ENCODE data around the gene MCCC2. TPM values are rescaled to one million over a fixed set of nuclear protein-coding genes. Genes with fewer than 3 reads are reported as not detected.

Gene MCCC2
- total RNA-seq, 1 experiment from 2014 or later = 47.2 TPM

GRCh38 chr5:71684309-71684708 is 97.2 kb downstream of the MCCC2 start:
- RAD21 ChIA-PET (ENCODE audit: low non-redundant PET in 1 of 2, low total read pairs in 2 of 2, uncharacterized antibody in 2 of 2, unreplicated experiment in 2 of 2) = no interaction called here

More at GRCh38 chr5:71684309-71684708, 97.2 kb downstream of the MCCC2 start:
- ATAC-seq = no peak
- TF ChIP-seq CTCF (IDR thresholded peaks at IDR 0.05 in 2 of 3, conservative IDR thresholded peaks at IDR 0.05 in 1 of 3; ENCODE audit: borderline replicate concordance in 1 of 3, insufficient read depth in 1 of 3, low read depth in 2 of 3, low read length in 2 of 3) (no peak), ELF1 (IDR thresholded peaks at IDR 0.05; ENCODE audit: borderline replicate concordance, low read depth) (no peak), SP1 (IDR thresholded peaks at IDR 0.05; ENCODE audit: low read depth) (no peak), TCF7L2 (IDR thresholded peaks at IDR 0.05; ENCODE audit: borderline replicate concordance, extremely low read depth, insufficient read depth, insufficient read length) (no peak), EZH2phosphoT487 (IDR thresholded peaks at IDR 0.05; ENCODE audit: borderline replicate concordance) (no peak), RAD21 (IDR thresholded peaks at IDR 0.05; ENCODE audit: low read depth) (no peak), CEBPB (IDR thresholded peaks at IDR 0.05; ENCODE audit: low read depth) (no peak), ZFX (IDR thresholded peaks at IDR 0.05) (no peak), CBX3 (IDR thresholded peaks at IDR 0.05; ENCODE audit: low read depth) (no peak), YY1 (IDR thresholded peaks at IDR 0.05; ENCODE audit: extremely low read depth, insufficient replicate concordance, low read depth, low read length) (no peak)
- intact Hi-C loops (cut with micrococcal nuclease) = no loop called here
- Histone ChIP-seq H3K79me2 (ENCODE audit: insufficient read depth, low read length) (no peaks in the 10 kb centered on the region), H3K36me3 (ENCODE audit: control insufficient read depth in 1 of 2, insufficient read depth in 2 of 2, low read length in 2 of 2) (no peaks in the 10 kb centered on the region), H2AFZ (ENCODE audit: low read depth, low read length, poor library complexity, severe bottlenecking) (no peak overlapping the region), H4K20me1 (ENCODE audit: insufficient read depth) (no peaks in the 10 kb centered on the region), H3K9me3 (ENCODE audit: control insufficient read depth in 1 of 2, insufficient read depth in 1 of 2, low read depth in 1 of 2, low read length in 2 of 2) (no peaks in the 10 kb centered on the region), H3K9ac (ENCODE audit: low read length) (no peak overlapping the region), H3K4me3 (replicated peaks in 1 of 2; ENCODE audit: low read depth in 1 of 2, low read length in 2 of 2) (no peak overlapping the region), H3K27me3 (ENCODE audit: insufficient read depth, low read length) (0 out of 2 replicates have a peak, but pooled peaks cover 3% of the 10 kb centered on the region), H3K9me2 (ENCODE audit: insufficient read depth) (no peaks in the 10 kb centered on the region), H3K4me1 (ENCODE audit: control insufficient read depth in 1 of 2, insufficient read depth in 2 of 2, low read length in 2 of 2) (no peaks in the 10 kb centered on the region), H3K27ac (ENCODE audit: low read depth, low read length) (no peak overlapping the region), H3K4me2 (ENCODE audit: low read length) (no peak overlapping the region)
- no peak for DNase-seq (ENCODE audit: low read depth, low spot score)
- ChIA-PET CTCF (no interaction called here), POLR2A (no interaction called here)
- no TSS peak for BruUV-seq (replicated peaks)

Data from HCT116 (cell line).